ENCODE measurements around the gene RPAP3. TPM values are rescaled to one million over a fixed set of nuclear protein-coding genes. Genes with fewer than 3 reads are reported as not detected.

RPAP3 gene
- total RNA-seq, 1 donor from 2014 or later = 39.9 TPM

GRCh38 chr12:47740606-47741339, 34.9 kb upstream of the RPAP3 start:
- DNase-seq (ENCODE audit: extremely low spot score, unreplicated experiment) = no peak
- Mint-ChIP-seq H3K4me3 (no peak overlapping the region), H3K4me1 (ENCODE audit: unreplicated experiment) (peaks cover 30% of the 10 kb centered on the region), H3K9me3 (no peaks in the 10 kb centered on the region), H3K27me3 (no peaks in the 10 kb centered on the region), H3K36me3 (no peaks in the 10 kb centered on the region), H3K27ac (no peak overlapping the region)
- TF ChIP-seq CTCF (conservative IDR thresholded peaks at IDR 0.05) = no peak

DNA sequence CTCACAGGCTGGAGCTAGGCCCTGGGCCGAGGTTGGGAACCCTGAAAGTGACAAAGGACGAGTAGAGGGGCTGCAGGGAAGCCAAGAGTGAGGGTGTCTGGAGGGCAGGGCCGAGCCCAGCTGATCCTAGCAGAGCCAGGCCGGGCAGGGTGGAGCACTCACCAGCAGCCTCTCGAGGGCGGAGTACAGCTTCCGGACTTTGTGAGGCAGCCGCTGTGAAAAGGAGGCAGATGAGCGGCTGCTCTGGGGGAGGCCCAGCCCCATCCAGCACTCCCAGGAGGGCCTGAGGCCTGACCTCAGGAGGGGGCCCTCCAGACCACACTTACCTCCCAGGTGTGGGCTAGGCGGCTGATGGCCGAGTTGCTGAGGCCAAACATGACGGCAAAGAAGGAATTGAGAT, 34.1 kb upstream of the RPAP3 start:
- Mint-ChIP-seq H3K4me3 (no peak overlapping the region), H3K27ac (no peak overlapping the region), H3K36me3 (no peaks in the 10 kb centered on the region), H3K27me3 (no peaks in the 10 kb centered on the region), H3K9me3 (no peaks in the 10 kb centered on the region), H3K4me1 (ENCODE audit: unreplicated experiment) (peaks cover 26% of the 10 kb centered on the region)
- no peak for DNase-seq (ENCODE audit: extremely low spot score, unreplicated experiment)
- no peak for TF ChIP-seq CTCF (conservative IDR thresholded peaks at IDR 0.05)

DNA sequence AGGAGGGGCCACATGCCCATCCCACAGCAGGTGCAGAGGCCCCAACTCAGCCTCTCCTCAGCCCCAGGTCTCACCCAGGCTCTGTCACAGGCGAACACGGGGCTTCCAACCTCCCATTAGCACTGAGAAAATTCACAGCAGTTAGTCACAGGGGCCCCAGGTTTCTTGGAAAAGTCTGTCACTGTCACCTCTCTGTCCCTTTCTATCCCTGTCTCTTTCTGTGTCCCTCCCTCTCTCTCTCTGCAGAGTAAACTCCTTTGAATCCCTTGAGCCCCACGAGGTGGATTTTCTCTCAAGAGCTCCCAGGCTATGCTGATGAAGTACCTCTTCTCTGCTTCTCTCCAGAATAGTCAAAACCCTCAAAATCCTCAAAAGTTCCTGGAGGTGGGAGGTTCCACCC, 33.5 kb upstream of the RPAP3 start:
- Mint-ChIP-seq H3K27me3 (no peaks in the 10 kb centered on the region), H3K9me3 (no peaks in the 10 kb centered on the region), H3K27ac (no peak overlapping the region), H3K4me1 (ENCODE audit: unreplicated experiment) (peaks cover 29% of the 10 kb centered on the region), H3K4me3 (no peak overlapping the region), H3K36me3 (no peaks in the 10 kb centered on the region)
- DNase-seq (ENCODE audit: extremely low spot score, unreplicated experiment) = no peak
- TF ChIP-seq CTCF (conservative IDR thresholded peaks at IDR 0.05) = no peak

- no peak overlapping the region for H3K27ac Mint-ChIP-seq
- DNase-seq (ENCODE audit: extremely low spot score, unreplicated experiment) = no peak
- peaks cover 29% of the 10 kb centered on the region for H3K4me1 Mint-ChIP-seq (ENCODE audit: unreplicated experiment)
- no peaks in the 10 kb centered on the region for H3K9me3 Mint-ChIP-seq
- H3K4me3 Mint-ChIP-seq = no peak overlapping the region
- H3K36me3 Mint-ChIP-seq = no peaks in the 10 kb centered on the region
- no peak for TF ChIP-seq CTCF (conservative IDR thresholded peaks at IDR 0.05)
- no peaks in the 10 kb centered on the region for H3K27me3 Mint-ChIP-seq
Measured at GRCh38 chr12:47737936-47738594, 32.2 kb upstream of the RPAP3 start.

GRCh38 chr12:47736877-47737676, 31.2 kb upstream of the RPAP3 start:
- H3K36me3 Mint-ChIP-seq = no peaks in the 10 kb centered on the region
- H3K27me3 Mint-ChIP-seq = no peaks in the 10 kb centered on the region
- no peak for TF ChIP-seq CTCF (conservative IDR thresholded peaks at IDR 0.05)
- H3K27ac Mint-ChIP-seq = peak overlapping the region; percentile 57
- DNase-seq (ENCODE audit: extremely low spot score, unreplicated experiment) = no peak
- H3K4me1 Mint-ChIP-seq (ENCODE audit: unreplicated experiment) = peaks cover 29% of the 10 kb centered on the region
- no peaks in the 10 kb centered on the region for H3K9me3 Mint-ChIP-seq
- peak overlapping the region; percentile 42 for H3K4me3 Mint-ChIP-seq
